GM18519 (cell line): ENCODE data around the gene MBD3.
A peak's percentile ranks its signal among the peaks of the same experiment; 100 is the strongest.
"Not testable (repeated sequence)": the region's sequence is repeated elsewhere in the genome, so short reads cannot be mapped to it uniquely, and the experiment has no call there.

Experiments
- ATAC-seq: cut with Tn5 transposase; IDR thresholded peaks from one replicate; pipeline ENCODE4 v1.9.1; 2021; ENCODE audit warnings: mild to moderate bottlenecking, moderate library complexity; ENCODE audit not compliant: unreplicated experiment, low FRiP score

MBD3 gene, protein sequence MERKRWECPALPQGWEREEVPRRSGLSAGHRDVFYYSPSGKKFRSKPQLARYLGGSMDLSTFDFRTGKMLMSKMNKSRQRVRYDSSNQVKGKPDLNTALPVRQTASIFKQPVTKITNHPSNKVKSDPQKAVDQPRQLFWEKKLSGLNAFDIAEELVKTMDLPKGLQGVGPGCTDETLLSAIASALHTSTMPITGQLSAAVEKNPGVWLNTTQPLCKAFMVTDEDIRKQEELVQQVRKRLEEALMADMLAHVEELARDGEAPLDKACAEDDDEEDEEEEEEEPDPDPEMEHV

DNA sequence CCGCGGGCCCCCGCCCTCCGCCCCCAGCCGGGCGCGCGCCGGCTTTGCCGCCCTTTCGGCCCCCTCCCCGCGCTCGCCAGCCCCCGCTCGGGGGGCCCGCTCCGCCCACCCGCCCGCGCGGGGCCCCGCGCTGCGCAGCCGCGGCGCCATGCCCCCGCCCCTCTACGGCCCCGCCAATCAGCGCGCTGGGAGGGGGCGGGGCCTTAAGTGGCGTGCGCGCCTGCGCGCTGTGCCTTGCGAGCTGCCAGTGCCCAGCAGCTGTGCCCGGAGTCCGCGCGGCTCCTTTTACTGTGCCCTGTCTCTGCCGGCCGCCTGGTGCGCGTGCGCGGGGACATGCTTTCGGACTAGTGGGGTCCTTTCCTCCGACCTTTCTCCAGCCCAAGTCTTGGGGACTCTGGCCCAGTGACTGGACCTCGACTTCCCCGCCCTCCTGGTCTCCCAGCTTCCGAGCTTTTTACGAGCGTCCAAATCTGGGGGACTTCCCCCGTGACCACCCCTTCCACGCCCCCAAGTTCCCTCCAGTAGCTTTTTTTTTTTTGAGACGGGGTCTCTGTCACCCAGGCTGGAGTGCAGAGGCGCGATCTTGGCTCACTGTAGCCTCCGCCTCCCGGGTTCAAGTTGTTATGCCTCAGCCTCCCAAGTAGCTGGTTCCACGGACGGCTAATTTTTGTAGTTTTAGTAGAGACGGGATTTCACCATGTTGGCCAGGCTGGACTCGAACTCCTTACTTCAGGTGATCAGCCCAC, at the start of gene MBD3:
TSS of gene MBD3 (minus strand) at position 111 of the 746 bp plus-strand sequence. CDS start 234 bp downstream, outside the sequence.
- ATAC-seq = peak; percentile 46

DNA sequence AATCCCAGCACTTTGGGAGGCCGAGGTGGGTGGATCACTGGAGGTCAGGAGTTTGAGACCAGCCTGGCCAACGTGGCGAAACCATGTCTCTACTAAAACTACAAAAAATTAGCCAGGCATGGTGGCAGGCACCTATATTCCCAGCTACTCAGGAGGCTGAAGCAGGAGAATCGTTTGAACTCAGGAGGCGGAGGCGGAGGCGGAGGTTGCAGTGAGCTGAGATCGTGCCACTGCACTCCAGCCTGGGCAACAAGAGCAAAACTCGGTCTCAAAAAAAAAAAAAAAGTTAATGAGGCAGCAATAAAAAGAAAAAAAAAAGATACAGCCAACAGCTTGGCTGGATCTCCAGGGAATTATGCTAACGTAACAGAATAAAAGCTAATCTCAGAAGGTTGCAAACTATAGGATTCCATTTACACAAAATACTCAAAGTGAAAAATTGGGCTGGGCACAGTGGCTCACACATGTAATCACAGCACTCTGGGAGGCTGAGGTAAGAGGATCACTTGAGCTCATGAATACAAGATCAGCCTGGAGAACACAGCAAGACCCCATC, 48.3 kb upstream of the MBD3 start:
- ATAC-seq = not testable (repeated sequence)

DNA sequence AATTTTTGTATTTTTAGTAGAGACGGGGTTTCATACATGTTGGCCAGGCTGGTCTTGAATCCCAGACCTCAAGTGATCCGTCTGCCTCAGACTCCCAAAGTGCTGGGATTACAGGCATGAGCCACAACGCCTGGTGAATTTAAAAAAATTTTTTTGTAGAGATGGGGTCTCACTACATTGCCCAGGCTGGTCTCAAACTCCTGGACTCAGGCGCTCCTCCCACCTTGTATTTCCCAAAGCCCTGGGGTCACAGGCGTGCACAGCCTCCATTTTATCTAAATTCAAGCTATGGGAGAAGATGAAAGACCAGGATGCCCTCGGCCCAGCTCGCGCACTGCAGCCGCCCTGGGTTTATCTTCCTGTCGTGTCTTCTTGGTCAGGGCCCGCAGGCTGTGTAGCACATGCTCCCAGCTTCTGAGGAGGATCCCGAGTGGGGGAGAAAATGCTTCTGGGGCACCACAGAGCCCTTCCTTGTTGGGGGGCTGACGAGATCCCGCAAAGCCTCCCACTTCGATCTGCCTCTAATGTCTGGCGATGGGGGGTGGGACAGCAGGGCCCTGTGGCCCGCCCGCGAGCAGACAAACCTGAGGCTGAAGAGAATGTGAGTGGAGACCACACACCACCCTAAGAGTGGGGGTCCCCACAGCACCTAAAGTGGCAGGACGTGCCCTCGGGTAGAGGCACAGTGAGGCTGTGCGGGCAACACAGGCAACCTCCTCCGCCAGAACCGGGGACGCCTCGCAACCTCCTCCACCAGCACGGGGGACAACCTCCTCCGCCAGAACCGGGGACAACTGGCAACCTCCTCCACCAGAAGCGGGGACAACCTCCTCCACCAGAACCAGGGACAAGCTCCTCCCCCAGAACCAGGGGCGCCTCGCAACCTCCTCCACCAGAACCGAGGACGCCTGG, 43.9 kb upstream of the MBD3 start:
- no peak for ATAC-seq

DNA sequence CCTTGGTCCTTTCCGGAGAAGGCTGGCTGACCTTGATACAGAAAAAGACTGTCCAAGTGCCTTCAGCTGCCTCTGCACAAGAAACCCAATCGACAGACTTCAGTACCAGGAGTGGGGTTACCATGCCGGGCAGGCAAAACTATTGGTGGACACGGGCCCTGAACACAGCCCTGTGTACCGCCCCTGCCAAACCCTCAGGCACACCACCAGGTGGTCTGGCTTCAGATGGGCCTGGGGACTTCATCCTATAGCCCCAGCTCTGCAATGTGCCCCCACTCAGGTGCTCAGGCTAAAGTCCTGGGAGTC, 42.2 kb upstream of the MBD3 start:
- no peak for ATAC-seq

DNA sequence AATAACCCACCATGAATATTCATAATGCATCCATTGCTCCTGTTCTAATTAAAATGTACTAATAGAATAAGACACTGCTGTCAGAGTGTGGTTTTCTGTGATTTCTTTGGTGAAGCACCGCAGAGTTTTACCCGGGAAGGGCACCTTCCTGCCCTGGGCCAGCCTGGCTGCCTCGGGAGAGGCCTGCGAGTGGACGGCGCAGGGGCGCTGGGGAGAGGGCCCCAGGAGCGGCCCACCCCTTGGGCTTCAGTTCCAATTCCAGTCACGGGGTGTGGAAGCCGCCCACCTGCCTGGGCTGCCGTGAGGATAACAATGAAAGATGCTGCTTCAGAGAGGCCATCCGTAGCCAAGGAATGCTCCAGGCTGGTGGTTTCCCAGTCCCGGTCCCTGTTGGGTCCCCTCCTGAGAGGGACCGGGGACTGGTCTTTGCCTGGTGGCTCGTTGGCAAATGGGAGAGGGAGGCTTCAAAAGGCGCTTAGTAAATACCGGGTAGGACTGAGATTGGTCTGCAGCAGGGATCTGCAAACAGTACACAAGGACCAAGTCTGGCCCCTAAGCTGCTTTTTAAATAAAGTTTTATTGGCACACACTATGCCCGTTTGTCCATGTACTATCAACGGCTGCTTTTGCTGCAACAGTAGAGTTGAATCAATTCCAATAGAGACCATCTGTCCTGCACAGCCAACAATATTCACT, 41.7 kb upstream of the MBD3 start:
- ATAC-seq = no peak

DNA sequence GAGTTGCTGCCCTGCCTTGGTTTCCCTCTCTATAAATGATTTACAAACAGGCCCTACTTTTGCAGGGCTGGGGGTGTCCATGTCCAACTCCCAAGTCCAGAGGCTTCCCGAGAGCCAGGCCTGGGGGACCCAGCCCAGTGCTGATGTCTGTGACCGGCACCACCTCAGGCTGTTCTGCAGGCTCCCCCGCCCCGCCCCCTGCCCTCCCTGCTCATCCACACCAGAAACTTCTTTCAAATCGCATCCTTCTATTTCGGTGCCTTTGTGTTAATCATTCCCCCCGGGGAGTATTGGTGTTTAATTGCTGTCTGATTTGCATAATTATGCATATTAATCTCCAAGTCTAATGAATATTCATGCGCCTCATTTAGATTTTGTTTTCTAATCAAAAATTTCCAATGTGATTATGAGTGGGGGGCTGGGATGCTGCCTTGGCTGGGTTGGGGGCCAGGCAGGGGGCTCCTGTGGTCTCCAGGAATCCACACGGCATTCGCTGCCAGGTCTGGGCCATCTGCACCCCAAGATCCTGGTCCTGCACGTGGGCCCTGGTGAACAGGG, 40.7 kb upstream of the MBD3 start:
- ATAC-seq = no peak

DNA sequence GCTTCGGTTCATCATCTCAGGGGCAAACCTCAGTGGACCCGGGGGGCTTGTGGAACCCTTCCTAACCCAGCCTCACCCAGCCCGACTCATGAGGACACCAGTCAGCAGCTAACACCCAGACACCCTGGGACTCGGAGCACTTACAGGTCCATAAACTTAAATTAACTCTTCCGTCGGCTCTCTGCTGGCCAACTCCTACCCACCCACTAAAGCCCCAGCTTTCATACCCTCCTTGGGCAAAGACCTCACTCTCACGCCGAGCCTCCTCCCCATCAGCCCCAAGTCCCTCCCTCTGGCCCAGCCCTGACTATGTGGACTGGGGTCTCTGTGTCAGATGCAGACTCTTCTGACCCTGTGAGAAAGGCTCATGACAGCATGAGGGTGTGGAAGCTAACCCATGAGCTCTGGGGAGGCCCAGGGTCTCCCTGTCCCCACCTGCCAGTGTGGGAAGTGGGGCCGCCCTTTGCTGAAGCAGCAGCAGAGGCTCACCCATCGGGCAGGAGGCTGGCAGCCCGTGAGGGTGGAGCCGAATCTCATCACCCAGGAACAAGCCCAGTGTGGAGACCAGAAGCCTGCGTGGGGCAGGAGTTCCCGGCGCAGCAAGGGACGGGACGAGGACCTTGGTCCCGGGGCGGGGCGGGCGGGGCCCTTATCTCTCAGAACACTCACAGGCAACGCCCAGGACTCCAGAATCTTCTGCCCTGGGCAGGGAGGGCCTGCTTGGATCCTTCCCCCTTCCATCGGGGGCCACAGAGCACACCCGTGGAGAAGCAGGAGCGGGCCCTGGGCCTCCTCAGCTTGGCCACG, 40.0 kb upstream of the MBD3 start:
- no peak for ATAC-seq

DNA sequence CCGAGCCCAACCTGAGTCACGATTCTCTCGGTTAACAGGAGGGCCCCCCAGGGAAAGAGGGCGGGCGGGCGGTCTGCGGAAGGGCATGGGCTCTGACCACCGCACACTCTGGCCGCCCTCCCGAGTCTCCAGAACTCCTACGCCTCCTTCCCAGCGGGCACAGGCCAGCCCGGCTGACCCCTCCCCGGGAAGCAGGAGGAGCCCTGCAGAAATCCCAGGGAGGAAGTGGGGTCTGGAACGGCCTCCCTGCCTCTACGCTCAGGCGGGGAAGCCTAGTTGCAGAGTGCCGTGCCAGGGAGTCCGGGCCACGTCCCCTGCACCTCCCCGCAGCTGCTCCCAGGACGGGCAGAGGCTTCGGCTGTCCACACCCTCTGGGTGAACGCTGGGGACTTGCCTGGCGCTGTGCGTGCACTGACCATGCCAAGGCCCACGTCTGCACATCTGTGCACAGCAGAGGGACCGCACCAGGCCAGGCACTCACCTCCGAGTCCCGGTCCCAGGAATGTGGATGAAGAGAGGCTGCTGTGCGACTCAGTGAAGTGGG, 39.0 kb upstream of the MBD3 start:
- ATAC-seq = no peak

DNA sequence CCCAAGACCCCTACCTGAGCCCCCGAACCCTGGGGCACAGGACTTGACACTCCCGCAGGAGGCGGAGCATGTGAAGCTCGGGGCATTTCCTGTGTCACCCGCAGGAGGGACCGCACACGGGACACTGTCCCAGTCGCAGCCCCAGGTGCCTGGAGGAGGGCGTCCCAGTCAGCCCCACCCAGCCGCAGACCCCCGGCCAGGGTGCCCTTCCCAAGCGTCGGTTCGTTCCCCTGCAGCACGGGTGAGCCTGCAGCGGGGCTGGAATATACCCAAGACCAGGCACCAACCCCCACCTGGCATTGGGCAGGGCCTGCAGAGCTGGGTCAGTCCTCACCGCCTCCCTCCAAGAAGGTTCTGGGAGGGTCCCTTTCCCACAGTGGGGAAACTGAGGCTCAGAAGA, 38.1 kb upstream of the MBD3 start:
- no peak for ATAC-seq

DNA sequence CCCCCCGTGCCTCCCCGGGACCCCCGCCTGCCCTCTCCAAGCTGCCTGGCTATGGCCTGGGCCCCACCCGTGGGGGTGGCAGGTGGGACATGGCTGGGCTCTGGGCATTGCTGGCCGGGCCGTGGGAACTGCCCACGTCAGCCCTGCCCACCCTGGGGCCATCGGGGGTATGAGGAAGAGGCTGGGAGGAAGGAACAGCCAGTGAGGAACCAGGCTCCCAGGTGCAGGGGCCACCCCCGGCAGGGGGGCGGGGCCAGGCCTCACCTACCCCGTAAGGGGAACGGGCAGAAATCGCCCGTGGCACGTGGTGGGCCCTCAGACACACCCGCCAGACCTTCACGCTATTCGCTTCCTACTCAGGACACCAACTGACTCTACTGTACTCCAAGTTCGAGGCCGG, 37.3 kb upstream of the MBD3 start:
- no peak for ATAC-seq

DNA sequence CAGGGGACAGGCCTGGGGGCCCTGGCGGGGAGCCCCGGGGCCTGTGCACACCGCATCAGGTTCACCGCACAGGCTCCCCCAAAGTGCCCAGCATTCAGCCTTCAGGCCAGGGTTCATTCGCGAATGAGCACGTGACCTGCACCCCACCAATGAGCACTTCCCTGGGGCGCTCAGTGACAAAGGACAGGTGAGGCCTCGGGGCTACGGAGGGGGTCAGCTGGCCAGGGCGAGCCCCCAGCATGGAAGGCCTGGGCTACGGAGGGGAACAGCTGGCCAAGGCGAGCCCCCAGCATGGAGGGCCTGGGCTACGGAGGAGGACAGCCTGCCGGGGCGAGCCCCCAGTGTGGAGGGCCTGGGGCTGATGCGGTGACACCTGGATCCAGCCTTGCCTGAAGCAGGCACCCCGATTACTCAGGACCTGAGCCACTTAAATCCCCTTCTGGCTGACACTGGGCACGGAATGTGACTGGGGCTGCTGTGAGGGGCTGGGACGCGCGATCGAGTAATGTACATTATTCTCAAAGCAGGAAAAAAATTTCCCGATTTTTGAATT, 36.7 kb upstream of the MBD3 start:
- no peak for ATAC-seq

DNA sequence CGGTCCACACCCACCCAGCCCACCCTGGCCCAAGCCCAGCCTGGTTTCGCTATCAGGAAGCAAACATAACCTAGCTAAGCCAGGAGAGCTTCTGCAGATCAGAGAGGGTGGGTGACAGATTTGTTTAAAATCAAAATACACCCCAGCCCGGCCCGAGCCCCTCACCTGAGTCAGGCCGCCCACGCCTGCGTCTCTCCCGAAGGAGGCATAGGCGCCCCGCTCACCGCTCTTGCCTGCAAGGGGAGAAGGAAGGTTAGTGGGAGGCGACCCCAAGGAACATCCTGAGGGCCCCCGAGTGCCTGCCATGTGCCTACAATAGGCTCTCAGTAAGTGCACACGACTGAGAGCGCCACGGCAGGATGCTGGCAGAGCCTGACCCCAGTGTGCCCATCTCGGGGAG, 34.5 kb upstream of the MBD3 start:
- ATAC-seq = no peak

DNA sequence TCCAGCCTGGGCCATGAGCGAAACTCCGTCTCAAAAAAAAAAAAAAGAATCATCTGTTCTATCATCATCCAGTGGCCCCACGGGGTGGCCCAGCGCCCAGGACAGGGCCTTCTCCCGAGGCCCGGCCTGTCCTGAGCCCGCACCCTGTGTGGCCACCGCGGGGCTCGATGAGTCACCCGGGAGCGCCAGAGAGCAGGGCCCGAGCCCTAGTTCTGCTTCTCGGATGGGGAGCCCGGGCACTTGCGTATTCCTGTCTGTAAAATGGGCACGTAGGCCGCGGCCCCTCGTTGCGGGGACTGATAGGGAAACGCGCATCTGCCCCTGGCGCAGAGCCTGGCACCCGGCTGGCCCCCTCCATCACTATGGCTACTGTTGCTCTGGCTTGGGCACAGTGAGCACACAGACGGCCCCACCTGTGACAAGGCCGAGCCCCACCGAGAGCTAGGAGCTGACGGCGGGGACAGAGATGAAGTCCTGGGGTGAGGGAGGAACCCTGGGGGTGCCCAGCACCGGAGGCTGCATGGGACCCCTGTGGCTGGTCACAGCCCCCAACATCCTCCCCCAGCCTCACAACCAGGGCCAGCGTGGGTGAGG, 33.8 kb upstream of the MBD3 start:
- ATAC-seq = no peak

DNA sequence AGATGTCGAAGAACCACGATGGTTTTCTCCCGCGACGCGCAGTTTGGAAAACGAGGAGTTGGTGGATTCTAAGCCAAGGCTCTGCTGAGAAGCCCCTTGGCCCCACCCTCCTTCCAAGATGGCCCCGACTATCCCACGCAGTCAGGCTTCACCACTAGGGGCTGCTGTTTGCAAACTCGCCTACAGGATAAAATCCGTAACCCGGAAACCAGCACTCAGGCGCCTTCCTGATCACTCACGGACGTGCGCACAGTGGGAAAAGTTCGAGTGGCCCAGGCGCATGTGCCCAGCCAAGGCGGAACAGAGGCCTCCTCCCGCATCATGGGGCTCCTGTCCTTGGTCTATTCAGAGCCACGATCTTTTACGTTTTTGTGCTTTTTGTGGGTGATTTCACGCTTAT, 31.8 kb upstream of the MBD3 start:
- ATAC-seq = no peak

DNA sequence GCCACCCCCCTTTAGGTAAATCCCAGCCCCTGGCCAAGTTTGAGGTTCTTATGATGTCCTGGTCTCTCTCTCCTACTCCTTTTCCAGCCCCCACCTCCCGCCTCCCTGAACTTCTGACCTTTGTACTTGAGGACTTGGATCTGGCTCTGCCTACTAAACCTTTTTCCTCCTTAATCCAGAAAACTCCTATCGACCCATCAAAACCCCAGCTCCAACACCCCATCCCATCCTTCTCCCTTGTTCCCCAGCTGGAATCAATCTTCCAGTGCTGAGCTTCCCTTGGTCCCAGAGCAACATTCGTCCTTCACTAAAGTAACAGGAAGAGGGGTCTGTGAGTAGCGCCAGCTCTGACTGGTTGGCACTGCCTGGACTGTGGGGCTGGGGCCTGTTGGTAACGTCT, 29.9 kb upstream of the MBD3 start:
- ATAC-seq = no peak

DNA sequence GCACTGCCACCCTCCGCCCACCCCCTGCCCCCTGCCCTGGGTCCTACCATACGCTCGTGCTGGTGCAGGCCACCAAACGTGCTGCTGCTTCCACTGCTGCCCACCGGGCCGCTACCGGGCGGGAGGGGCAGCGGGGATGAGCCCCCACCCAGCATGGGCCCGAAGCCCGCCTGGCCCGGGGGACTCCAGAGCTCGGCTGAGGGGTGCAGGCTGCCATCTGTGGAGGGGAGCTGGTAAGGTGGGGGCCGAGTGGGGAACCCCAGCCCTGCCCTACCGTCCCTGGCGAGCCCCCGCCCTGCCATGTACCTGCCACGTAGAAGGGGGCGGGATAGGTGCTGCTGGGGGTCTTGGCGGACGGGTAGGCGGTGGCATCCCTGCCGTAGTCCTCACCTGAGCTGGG, 29.3 kb upstream of the MBD3 start:
- no peak for ATAC-seq

DNA sequence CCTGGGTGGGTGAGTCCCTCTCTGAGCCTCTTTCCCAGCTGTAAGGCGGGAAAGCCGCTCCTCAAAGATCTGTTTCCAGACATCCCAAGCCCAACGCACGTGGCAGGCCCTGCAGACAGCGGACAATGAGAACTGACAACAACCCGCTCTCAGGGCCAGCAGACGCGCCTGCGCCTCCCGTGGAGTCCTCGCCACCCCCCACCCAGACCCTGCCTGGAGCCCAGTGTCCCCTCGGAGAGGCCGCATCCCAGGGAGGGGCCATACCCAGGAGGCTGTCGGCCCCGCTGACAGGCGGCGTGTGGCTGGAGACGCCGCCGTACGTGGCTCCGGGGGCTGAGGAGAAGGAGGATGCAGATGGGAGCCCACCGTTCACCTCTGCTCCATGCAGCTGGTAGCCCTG, 28.9 kb upstream of the MBD3 start:
- no peak for ATAC-seq

DNA sequence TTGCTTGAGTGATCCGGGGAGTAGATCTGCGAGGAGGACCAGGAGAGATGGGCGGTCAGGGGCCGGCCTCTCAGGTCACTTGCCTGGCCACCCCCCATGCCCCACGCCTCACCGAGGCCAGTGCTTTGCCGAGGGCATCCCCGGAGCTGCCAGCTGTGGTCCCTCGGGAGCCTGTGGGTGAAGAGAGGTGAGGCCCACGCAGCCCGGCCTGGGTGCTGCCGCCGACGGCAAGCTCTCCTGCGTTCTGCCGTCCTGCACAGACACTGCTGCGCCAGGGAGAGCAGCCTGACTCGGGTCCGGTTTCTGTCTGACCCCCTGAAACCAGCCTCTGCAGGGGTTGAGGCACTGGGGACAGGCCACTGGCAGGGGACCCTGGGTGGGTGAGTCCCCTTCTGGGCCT, 28.4 kb upstream of the MBD3 start:
- no peak for ATAC-seq
